ENCODE data around the gene GMDS.
A peak's percentile ranks its signal among the peaks of the same experiment; 100 is the strongest.

Gene GMDS

DNA sequence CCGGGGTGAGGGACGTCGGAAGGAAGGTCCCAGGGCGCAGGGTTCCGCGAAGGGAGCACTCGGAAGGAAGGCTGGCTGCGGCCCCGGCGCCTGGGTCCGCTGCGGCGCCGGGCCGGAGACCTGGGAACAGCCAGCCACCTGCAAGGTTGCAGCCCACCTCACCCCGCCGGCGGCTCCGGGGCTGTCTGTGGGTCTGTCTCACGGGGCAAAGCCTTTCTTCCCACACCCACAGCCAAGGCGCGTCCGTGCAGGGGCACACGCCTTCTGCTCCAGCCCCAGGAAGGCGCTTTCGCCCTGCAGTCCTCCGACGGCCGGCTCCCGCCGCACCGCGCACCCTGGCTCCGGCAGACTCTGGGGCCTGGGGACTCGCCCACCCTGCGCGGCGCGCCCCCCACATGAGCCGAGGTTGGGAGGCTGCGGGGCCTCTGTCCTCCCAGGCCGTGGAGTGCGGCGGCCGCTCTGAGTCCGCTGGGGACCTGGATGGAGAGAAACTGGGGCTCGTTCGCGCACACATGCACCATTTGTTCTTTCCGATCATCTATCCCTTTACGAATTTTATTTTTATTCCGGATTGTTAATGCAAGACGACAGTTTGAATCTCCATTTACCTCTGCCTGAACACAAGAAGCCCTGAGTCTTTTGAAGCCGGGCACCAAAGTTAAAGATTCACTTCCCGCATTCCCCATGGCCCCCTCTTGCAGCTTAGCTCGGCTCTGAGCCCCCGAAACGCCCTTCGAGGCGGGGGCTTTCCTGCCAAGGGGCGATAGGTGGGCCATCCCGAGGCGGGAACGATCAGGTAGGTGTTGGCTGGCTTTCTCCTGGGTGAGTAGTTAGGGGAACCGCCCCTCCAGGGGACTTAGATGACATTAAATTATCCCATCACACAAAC is 640.2 kb downstream of the GMDS start:
- Histone ChIP-seq H3K36me3 (ENCODE audit: control insufficient read depth, insufficient read depth, low read length) (no peaks in the 10 kb centered on the region), H3K4me3 (replicated peaks; ENCODE audit: low read depth, low read length) (no peak overlapping the region), H3K27me3 (replicated peaks; ENCODE audit: control insufficient read depth, insufficient read depth, low read length) (peaks cover 5% of the 10 kb centered on the region)
- TF ChIP-seq, protein P1, sequence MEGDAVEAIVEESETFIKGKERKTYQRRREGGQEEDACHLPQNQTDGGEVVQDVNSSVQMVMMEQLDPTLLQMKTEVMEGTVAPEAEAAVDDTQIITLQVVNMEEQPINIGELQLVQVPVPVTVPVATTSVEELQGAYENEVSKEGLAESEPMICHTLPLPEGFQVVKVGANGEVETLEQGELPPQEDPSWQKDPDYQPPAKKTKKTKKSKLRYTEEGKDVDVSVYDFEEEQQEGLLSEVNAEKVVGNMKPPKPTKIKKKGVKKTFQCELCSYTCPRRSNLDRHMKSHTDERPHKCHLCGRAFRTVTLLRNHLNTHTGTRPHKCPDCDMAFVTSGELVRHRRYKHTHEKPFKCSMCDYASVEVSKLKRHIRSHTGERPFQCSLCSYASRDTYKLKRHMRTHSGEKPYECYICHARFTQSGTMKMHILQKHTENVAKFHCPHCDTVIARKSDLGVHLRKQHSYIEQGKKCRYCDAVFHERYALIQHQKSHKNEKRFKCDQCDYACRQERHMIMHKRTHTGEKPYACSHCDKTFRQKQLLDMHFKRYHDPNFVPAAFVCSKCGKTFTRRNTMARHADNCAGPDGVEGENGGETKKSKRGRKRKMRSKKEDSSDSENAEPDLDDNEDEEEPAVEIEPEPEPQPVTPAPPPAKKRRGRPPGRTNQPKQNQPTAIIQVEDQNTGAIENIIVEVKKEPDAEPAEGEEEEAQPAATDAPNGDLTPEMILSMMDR (IDR thresholded peaks at IDR 0.05; ENCODE audit: insufficient read depth, low read length, poor library complexity, severe bottlenecking) = no peak
- DNase-seq (ENCODE audit: extremely low read depth, insufficient read length) = no peak

DNA sequence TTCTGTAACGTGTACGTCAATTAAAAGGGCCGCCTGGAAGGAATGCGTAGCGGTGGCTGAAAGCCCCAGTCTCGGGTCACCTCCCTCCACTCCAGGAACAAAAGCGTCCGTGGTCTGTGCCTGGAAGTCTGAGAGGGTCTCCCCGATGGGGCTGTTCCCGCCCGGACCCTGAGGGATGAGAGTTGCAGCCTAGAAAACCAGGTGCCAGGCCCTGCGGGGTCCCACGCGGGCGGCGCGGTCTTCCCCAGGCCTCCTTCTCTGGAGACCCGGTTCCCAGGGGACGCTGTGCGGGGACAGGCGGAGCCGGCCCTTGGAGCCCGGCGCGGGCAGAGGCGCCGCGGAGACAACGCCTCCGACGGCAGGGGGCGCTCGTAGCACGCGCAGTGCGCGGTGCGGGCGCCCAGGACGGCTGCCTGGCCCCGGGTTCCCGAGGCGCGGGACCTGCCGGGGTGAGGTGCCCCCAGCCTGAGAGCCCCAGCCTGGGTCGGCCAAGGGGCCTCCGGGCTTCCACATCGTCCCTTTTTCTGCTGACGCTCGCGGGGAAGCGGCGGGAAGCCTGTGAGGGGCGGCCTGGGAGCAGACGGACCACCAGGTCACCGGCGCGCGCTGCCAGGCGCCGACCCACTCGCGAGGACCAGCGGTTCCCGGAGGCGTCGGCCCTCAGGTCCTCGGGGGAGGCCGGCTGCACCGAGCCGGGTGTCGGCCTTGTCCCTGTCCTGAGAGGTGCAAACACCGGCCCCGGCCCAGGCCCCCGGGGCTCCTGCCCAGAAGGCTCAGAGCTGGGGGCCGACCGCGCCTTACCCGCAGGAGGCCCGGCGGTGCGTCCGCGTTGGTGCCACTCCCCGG is 641.0 kb downstream of the GMDS start:
- Histone ChIP-seq H3K4me3 (replicated peaks; ENCODE audit: low read depth, low read length) (peak overlapping the region; percentile 38), H3K36me3 (ENCODE audit: control insufficient read depth, insufficient read depth, low read length) (no peaks in the 10 kb centered on the region), H3K27me3 (replicated peaks; ENCODE audit: control insufficient read depth, insufficient read depth, low read length) (peaks cover 5% of the 10 kb centered on the region)
- peak; percentile 69 for DNase-seq (ENCODE audit: extremely low read depth, insufficient read length)
- TF ChIP-seq, protein P1 (IDR thresholded peaks at IDR 0.05; ENCODE audit: insufficient read depth, low read length, poor library complexity, severe bottlenecking) = peak; percentile 56

DNA sequence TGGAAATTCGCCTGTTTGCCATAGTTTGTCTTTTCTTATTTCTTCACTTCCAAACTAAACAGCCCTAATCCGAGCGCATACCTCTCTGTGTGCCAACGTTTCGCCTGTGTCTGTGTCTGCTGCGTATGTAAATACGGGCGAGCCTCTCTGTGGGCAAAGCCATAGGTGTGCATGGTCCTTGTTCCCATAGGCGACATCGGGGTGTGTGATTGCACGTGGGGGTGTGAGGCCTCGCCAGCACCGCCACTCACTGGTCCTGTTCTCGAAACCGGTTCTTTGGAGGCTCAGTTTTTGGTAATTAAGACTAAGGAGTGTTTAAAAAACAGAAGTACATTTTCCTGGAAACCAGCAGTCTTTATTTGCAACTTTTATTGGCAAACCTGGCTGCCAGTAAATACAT is 641.7 kb downstream of the GMDS start:
- Histone ChIP-seq H3K27me3 (replicated peaks; ENCODE audit: control insufficient read depth, insufficient read depth, low read length) (peaks cover 5% of the 10 kb centered on the region), H3K36me3 (ENCODE audit: control insufficient read depth, insufficient read depth, low read length) (no peaks in the 10 kb centered on the region), H3K4me3 (replicated peaks; ENCODE audit: low read depth, low read length) (no peak overlapping the region)
- no peak for DNase-seq (ENCODE audit: extremely low read depth, insufficient read length)
- TF ChIP-seq, protein P1 (IDR thresholded peaks at IDR 0.05; ENCODE audit: insufficient read depth, low read length, poor library complexity, severe bottlenecking) = no peak

DNA sequence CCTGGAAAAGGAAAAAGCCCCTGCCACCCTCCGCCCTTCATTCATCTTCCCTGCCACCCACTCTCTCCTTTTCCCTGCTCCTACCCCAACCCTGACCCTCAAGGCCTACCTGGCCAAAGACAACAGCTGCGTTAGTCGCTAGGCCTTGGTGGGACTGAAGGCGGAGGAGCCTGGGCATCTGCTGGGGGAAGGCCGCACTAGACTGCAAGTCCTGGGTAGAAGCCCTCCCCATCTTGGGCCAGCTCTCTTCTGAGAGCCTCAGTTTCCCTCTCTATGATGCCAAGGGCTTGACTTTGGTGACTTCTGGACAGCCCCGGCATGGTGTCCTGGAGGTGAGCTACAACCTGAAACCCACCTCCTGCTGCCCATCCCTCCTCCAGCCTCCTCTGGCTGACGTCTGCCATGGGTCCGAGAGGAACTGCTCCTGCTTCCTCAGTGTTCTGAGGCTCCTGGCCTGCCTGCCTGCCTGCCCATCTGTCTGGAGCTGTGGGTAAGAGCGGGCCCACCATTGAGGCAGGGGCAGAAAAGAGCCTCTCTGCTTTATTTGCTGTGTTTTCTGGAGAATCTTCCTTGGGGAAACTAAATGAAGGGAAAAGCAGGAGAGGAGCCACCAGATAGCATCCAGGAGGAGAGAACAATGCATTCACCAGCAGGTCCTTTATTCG is 643.2 kb downstream of the GMDS start:
- no peak overlapping the region for H3K4me3 ChIP-seq (replicated peaks; ENCODE audit: low read depth, low read length)
- no peaks in the 10 kb centered on the region for H3K36me3 ChIP-seq (ENCODE audit: control insufficient read depth, insufficient read depth, low read length)
- DNase-seq (ENCODE audit: extremely low read depth, insufficient read length) = no peak
- TF ChIP-seq, protein P1 (IDR thresholded peaks at IDR 0.05; ENCODE audit: insufficient read depth, low read length, poor library complexity, severe bottlenecking) = no peak
- no peaks in the 10 kb centered on the region; the same call in 1 of the 2 replicates for H3K27me3 ChIP-seq (replicated peaks; ENCODE audit: control insufficient read depth, insufficient read depth, low read length)

DNA sequence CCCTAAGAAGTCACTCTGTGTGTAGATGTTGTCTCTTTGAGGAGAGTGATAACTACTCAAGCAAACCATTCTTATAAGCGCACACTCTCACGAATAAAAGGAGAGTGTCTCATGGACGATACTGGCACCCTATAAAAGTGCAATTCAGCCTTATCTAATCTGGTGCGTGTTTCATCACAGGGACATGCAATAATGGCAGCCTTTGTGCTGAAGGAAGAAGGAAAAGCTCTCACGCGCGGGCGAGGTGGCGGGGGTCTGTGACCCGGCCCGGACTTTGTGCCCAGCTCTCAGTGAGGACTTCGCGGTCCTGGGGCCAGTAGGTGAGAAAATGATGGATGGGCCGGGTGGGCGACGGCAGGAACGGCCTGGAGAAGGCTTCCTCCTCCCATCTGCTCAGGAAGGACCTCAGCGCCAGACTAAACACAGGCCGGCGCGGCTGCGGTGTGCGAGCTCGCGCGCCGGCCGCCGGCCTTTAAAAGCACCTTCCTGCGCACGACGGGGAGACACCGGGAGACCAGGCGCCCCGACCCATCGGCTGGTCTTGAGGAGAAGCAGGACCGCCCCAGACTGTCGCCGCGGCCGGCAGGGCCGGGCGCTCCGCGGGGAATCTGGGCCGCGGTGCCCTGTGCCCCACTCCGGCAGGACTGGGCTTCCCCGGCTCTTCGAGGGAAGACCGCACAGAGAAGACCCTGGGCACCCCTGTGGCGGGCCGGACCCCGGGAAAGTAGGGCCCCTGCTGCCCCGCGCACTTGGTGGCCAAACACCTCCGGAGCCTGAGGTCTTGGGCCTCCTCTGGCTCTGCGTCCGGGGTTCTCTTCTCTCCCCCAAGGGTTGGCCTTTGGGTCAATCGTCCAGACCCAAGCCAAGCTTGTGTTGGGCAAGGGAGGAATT is 644.0 kb downstream of the GMDS start:
- no peak for DNase-seq (ENCODE audit: extremely low read depth, insufficient read length)
- TF ChIP-seq, protein P1 (IDR thresholded peaks at IDR 0.05; ENCODE audit: insufficient read depth, low read length, poor library complexity, severe bottlenecking) = no peak

More for the DNA sequence above, 644.0 kb downstream of the GMDS start:
- Histone ChIP-seq H3K36me3 (ENCODE audit: control insufficient read depth, insufficient read depth, low read length) (no peaks in the 10 kb centered on the region), H3K4me3 (replicated peaks; ENCODE audit: low read depth, low read length) (no peak overlapping the region), H3K27me3 (replicated peaks; ENCODE audit: control insufficient read depth, insufficient read depth, low read length) (no peaks in the 10 kb centered on the region; the same call in 1 of the 2 replicates)
